HG02588 (cell line): ENCODE results near the gene NETO1.

Experiments
- ATAC-seq: cut with Tn5 transposase; IDR thresholded peaks from one replicate; pipeline ENCODE4 v1.9.1; 2021; ENCODE audit warnings: mild to moderate bottlenecking, moderate library complexity; ENCODE audit not compliant: unreplicated experiment

Gene NETO1, protein sequence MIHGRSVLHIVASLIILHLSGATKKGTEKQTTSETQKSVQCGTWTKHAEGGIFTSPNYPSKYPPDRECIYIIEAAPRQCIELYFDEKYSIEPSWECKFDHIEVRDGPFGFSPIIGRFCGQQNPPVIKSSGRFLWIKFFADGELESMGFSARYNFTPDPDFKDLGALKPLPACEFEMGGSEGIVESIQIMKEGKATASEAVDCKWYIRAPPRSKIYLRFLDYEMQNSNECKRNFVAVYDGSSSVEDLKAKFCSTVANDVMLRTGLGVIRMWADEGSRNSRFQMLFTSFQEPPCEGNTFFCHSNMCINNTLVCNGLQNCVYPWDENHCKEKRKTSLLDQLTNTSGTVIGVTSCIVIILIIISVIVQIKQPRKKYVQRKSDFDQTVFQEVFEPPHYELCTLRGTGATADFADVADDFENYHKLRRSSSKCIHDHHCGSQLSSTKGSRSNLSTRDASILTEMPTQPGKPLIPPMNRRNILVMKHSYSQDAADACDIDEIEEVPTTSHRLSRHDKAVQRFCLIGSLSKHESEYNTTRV

DNA sequence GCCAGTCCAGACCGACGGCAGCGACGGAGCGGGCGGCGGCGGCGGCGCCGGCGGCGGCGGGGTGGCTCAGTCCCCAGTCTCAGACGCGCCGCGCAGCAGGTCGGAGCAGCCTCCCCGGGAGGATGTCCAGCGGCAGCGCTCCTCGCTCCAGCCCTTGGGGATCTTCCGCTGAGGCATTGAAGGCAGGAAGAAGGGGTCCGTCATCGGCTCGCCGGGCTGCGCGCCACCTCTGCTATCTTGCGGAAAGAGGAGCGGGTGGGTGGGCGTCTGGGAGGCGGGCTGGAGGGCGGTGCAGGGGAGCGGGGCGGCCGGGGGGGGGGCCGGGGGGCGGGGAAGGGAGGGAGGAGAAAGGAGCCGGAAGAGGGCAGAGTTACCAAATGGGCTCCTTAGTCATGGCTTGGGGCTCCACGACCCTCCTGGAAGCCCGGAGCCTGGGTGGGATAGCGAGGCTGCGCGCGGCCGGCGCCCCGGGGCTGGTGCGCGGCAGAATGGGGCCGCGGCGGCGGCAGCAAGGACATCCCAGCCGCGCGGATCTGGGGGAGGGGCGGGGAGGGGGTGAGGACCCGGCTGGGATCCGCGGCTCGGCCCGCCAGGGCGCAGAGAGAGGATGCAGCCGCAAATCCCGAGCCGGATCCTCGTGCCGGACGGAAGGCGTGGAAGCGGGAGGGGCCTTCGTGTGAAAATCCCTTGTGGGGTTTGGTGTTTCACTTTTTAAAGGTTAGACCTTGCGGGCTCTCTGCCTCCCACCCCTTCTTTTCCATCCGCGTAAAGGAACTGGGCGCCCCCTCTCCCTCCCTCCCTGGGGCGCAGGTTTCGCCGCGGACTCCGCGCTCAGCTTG lies at the start of gene NETO1:
Gene NETO1 (minus strand): TSS at position 242 of the 839 bp plus-strand sequence. CDS start 696 bp downstream, outside the sequence.
- ATAC-seq = no peak

DNA sequence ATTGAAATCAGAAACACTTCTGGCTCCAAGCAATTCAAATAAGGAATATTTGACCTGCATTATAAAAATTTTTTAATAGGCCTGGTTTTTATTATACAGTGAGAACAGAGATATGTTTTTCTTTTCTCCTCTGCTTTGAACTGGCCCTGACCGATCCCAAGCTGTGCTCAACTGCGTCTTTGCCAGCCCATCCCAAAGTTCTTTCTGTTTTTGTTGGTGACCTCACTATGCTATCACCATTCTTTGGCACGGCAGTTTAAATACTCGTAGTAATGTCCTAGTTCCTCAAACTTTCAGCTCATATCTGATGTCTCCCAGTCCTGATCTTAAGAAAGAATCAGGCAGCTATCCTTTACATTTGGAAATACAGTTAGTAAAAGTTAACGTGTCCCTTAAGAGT lies 42.3 kb upstream of the NETO1 start:
- ATAC-seq = no peak

DNA sequence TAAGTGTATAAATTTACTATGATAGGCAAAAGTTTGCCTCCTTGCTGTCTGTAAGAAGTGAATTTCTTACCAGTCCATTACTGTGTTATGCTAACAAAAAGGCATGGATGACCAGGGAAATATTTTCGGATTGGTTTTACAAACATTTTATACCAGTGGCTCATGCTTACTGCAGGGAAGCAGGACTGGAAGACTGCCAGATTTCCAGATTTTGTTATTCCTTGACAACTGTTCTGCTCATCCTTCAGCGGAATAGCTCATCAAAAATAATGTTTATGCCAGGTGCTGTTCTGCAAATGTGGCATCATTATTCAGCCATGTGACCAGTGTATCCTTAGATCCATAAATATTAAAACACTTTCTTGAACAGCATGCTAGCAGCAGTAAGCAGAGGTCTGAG lies 40.4 kb upstream of the NETO1 start:
- no peak for ATAC-seq

DNA sequence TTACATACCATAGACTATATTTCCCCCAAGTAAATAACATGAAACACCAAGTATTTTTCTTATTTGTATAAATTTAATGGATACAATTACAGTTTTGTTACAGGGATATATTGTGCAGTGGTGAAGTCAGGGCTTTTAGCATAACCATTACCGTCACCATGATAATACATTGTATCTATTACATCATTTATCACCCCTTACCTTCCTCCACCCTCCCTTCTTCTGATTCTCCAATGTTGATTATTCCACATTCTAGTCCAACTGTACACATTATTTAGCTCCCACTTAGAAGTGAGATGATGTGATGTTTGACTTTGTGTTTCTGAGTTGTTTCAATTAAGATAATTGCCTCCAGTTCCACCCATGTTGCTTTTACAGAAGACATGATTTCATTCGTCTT lies 35.2 kb upstream of the NETO1 start:
- ATAC-seq = no peak

DNA sequence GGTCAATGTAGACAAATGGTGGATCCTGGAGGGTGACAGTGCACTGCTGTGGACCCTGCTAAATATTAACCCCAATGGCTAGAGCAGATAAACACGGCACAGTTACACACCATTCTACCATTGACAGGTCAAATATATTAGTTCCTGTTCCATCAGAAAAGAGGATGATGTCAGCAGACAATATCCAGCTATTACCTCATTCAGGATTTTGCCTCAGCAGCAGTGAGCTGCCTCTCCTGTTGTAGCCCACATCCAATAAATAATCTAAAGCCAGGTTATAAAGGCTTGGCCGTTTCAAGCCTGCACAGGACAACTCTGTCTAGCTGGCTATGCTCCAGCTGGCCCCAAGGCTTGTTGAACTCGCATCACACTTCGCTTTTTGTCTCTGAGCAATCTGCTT lies 31.6 kb upstream of the NETO1 start:
- ATAC-seq = no peak

DNA sequence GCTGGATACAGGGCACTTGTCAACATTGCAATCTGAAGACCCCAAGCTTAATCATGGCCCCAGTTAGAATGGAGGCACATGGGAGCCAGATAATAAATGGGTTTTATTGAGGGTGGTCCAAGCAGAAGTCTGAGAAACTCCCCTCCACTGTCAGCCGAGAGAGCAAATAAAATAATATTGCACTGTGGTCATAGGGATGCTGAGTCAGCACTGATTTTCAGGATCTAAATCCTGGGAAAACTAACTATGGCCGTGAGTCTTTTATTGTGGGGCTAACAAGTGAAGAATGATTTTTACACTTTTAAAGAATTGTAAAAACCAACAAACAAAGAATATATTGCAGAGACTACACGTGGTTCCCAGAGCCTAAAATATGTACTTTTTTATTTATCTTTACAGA lies 31.1 kb upstream of the NETO1 start:
- ATAC-seq = no peak

DNA sequence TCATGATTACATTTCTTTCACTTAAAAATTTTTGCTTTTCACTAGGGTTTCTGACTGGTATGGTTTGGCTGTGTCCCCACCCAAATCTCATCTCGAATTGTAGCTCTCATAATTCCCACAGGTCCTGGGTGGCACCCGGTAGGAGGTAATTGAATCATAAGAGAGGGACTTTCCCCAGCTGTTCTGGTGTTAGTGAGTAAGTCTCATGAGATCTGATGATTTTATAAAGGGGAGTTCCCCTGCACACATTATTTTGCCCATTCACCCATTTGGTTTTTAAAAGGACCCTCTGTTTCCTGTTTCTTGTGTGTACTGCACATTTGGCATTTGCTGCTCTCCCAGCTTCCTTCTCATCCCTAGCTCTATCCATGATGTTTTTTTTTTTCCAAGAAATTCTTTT lies 27.8 kb upstream of the NETO1 start:
- ATAC-seq = no peak

DNA sequence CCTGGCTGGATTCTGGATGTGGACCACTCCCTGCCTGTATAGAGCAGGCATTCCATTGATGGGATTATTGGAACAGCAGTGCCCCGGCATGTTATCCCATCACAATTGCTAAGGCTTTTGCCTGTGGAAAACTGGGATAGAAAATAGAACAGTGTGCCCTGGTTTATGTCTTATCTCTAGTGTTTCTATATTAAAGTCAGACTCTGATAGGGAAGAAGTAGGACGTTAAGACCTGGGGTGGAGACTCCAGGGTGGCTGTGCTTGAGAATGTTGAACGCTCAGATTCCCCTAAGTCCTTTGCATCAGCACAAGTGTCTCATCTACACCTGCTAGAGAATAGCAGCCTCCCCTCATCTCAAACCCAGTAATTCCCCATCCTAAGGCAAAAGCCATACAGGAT lies 10.8 kb upstream of the NETO1 start:
- ATAC-seq = no peak

DNA sequence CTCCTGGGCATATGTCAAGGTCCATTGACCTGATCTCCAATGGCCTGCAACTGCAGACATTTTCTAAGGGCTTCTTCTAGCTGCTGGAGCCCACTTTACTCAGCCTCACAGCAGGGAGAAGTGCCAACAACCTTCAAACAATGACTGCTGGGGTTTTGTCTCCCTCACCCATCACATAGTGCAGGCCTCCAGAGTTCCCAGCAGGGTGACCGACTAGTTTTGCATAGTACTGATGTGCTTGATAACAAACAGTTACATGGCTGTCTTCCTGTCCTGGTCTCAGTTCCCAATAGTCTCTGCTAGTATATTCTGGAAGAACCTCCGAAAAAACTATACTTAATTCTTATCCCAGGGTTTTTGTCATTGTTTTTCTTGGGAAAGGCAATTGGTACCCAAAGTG lies 10.4 kb upstream of the NETO1 start:
- no peak for ATAC-seq

DNA sequence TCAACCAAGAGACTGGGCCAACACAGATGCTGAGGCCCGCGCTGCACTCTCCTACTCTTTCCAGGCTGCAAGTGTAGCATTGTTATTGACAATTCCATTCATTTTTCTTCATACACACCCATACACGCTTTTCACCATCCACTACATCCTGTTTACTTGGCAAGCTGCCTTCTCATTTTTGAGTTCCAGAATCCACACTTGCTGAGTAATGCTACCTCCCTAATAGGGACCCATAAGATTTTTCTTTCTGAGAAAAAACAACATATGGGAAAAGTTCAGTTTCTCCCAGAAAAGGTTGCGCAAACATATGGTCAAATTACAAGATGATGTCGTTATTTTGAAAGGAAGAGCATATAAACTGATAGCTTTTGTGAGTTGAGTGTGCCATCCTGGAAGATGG lies 3.3 kb upstream of the NETO1 start:
- no peak for ATAC-seq

DNA sequence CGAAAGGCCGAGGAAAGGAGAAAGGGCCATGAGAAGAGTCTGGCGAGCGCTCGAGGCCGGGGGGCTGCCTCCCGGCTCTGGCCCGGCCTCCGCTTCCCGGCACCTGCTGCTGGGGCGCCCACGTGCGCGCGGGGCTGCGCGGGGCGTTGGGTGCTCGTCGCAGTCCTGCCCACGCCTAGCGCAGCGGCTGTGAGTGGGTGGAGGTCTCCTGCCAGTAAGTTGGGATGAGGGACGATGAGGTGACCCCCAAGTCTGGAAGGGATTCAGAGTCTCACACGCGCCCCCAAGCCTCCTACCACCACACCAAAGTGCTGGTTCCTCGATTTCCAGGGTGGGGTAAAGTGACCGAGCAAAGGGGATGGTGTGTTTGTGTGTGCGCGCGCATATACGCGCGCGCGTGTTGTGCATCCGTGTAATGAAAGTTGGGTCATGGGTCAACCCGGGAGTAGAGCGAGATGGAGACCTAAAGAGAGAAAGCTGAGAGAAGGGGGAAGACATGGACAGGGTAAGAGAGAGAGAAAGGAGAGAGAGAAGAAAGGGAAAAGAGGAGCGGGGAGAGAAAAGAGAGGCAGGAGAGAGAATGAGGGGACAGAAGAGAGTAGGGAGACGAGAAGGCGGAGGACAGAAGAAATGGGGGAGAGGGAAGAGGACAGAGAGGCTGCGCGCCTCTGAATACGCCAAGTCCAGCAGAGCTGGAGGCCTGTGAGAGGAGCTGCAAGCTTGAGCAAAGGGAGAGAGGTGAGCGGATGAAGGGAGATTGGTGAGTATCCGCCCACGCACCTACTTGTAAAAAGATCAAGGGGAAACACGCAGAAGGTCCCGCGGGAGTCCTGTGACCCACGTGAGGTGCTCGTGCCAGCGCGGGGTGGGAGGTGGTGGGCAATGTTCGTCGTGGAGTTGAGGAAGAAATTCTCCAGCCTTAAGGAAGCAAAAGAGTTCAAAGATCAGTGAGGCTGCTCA lies 1.7 kb upstream of the NETO1 start:
- ATAC-seq = no peak

DNA sequence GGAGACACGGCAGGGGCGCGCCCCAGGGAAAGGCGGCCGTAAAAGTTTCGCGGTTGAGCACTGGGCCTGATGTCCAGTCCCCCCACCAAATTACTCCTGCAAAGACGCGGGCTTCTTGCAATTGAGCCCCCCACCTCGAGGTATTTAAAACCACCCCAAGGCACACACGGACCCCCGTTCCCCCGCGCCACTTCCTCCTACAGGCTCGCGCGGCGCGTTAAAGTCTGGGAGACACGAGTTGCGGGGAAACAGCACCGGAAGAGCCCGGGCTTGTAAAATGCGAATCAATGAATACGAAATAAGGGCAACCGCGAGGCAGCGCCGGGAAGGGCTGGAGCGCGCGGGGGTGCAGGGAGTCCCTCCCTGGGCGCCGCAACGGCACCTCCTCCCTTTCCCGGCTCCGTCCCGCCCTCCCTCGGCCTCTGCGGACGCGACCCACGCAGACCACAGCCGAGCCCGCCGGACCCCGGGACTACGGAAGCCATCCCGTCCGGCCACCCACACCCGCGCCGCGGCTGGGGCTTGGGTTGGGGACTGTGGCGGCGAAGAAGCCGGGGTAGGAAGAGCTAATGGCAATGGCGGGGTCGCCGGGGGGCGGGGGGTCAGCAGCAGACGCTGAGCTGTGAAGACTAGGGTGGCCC lies 918 bp upstream of the NETO1 start:
- ATAC-seq = no peak

DNA sequence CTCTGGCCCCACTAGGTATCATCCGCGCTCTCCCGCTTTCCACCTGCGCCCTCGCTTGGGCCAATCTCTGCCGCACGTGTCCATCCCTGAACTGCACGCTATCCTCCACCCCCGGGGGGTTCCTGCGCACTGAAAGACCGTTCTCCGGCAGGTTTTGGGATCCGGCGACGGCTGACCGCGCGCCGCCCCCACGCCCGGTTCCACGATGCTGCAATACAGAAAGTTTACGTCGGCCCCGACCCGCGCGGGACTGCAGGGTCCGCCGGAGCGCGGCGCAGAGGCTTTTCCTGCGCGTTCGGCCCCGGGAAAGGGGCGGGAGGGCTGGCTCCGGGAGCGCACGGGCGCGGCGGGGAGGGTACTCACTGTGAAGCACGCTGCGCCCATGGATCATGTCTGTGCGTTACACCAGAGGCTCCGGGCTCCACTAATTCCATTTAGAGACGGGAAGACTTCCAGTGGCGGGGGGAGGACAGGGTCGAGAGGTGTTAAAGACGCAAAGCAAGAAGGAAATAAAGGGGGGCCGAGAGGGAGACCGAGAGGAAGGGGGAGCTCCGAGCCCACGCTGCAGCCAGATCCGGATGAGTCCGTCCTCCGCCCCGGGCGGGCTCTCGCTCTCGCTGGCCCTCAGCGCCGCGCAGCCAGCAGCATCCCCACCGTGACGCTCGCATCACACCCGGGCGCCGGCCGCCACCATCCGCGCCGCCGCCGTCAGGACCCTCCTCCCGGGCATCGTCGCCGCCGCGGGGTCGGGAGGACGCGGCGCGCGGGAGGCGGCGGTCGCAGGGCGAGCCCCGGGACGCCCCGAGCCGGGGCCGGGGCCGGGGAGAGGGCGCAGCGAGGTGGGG lies 664 bp downstream of the NETO1 start:
- ATAC-seq = no peak

DNA sequence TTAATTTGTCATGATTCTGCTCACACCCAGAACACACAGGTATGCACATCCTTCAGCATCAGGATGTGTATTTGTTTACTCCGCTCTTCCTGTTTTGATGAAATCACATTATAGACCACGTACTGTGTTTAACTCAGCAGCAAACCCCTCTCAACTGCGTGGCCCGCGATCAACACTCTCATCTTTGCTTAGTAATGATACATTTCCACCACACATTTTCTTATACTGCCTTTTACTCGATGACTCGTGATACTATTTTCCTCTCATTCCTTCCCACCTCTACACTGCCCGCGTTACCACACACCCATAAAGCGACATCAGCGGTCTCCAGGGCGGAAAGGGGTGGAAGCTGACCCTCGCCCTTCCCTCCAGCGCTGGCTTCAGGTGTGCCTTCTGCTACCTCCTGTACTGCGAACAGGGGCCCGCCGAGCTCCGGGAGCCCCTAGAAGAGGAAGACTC lies 1.3 kb downstream of the NETO1 start:
- ATAC-seq = no peak

DNA sequence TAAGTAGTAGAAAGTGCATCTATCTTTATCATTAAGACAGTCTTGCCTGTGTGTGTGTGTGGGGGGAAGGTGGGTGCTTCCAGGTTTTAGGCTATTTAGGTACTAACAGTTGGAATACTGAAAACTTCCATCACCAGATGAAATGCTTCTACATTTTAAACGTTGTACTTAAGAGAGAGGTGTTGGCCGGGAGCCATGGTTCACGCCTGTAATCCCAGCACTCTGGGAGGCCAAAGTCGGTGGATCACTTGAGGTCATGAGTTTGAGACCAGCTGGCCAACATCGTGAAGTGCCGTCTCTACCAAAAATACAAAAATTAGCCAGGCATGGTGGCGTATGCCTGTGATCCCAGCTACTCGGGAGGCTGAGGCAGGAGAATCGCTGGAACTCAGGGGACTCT lies 4.0 kb downstream of the NETO1 start:
- no peak for ATAC-seq

DNA sequence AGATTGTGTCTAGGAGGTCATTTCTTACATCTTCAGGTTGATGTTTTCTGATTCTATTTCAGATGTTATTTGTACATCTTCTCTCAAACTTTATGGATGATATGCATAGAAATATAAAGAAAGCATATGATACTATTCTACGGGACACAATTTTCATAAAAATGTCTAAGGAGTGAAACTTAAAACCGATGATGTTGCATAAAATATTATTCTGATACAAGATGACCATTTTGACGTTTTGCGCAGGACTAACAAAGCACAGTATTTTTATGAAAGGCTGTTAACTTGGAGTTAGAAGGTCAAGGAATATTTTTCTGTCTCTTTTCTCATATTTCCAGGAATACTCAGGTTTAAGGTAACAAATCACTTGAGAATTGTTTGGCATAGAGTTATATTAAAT lies 8.7 kb downstream of the NETO1 start:
- ATAC-seq = no peak

DNA sequence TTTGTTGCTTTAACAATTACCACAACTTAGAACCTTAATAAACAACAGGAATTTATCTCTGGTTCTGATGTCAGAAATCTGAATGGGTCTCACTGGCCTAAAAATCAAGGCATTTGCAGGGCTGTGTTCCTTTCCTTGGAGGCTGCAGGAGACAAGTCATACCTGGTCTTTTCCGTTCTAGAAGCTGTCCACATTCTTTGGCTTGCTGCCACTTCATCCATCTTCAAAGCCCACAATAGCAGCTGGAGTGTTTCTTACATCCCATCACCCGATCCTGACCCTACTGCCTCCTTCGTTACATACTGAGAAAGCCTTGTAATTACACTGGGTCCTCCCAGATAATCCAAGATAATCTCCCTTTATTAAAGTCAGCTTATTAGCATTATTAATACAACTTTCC lies 18.1 kb downstream of the NETO1 start:
- no peak for ATAC-seq

DNA sequence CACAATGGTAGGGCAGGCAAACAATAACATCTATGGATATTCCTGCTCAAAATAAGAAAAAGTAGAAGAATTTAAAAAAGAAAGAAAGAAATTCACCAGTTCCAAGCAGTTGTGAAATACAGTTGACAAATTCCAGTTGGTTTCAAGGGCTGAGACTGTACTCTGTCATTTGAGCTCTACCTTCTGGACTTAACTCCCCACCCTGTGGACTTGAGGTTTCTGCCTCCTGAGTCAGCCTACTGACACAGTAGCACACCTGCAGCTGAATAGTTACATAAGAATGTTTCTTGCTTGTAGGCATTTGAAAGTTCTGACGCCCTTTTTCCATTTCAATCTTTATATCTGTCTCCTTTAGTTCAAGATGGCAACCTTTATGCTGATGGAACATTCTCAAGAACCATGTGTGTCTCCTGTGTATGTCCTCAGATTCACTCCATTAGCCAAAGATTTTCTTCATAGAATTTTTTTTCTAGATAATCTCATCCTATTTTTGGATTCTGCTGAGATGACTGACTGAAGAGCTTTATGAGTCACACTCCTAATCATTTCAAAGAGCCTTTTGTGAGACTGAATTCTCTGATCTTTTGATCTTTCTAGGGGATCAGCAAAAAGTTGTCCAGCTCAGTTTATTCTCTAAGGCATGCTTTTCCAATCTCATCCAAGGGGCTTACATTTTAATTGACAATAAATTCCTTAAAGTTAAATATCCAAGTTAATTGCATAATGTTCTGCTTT lies 19.1 kb downstream of the NETO1 start:
- no peak for ATAC-seq

DNA sequence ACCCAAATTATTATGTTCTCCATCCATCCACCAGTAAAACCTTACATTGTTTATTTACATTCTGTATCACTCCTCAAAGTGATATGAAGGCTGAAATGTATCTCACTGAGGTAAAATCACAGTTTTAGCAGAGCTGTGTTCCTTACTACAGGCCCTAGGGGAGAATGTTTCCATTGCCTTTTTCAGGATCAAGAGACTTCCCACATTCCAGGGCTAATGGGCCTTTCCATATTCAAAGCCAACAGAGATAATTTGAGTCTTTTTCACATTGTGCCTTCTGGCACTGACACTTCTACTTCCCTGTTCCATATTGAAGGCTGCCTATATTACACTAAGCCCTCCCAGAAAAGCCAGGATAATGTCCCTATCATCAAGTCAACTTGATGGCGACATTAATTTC lies 20.0 kb downstream of the NETO1 start:
- ATAC-seq = no peak
